ENCODE measurements around the gene PSMA8. TPM values are rescaled to one million over a fixed set of nuclear protein-coding genes. Genes with fewer than 3 reads are reported as not detected.
A peak's percentile ranks its signal among the peaks of the same experiment; 100 is the strongest.

The PSMA8 gene
- total RNA-seq, 1 donor from 2014 or later, result not detected

GRCh38 chr18:26225022-26225693 is 91.5 kb downstream of the PSMA8 start:
- DNase-seq (ENCODE audit: low read depth) (no peak), FAIRE-seq (no peak)

GRCh38 chr18:26225915-26226228 is 92.2 kb downstream of the PSMA8 start:
- Histone ChIP-seq H3K4me2 (ENCODE audit: low read length) (peak overlapping the region; percentile 97), H3K27ac (ENCODE audit: low read depth, low read length) (no peak overlapping the region), H3K36me3 (ENCODE audit: insufficient read depth, low read length) (no peaks in the 10 kb centered on the region), H3K9ac (ENCODE audit: low read length) (peak overlapping the region; percentile 83), H3K27me3 (ENCODE audit: insufficient read depth, low read length) (no peaks in the 10 kb centered on the region), H3K4me3 (ENCODE audit: insufficient read depth, low read depth, low read length) (peak overlapping the region; percentile 71), H3K4me1 (ENCODE audit: insufficient read depth, low read length) (peaks cover 4% of the 10 kb centered on the region), H4K20me1 (ENCODE audit: insufficient read depth, low read length) (no peaks in the 10 kb centered on the region), H2AFZ (ENCODE audit: low read depth, low read length) (peak overlapping the region; percentile 67), H3K79me2 (ENCODE audit: insufficient read depth, low read length) (no peaks in the 10 kb centered on the region), H3K9me3 (ENCODE audit: insufficient read depth, low read depth, low read length) (no peaks in the 10 kb centered on the region)
- Mint-ChIP-seq H3K36me3 (ENCODE audit: low read depth, unreplicated experiment) (no peaks in the 10 kb centered on the region), H3K27me3 (ENCODE audit: low read depth, unreplicated experiment) (no peaks in the 10 kb centered on the region), H3K27ac (ENCODE audit: unreplicated experiment) (peak overlapping the region; percentile 93), H3K4me1 (ENCODE audit: low read depth, unreplicated experiment) (peaks cover 9% of the 10 kb centered on the region), H3K4me3 (ENCODE audit: unreplicated experiment) (peak overlapping the region; percentile 92), H3K9me3 (ENCODE audit: unreplicated experiment) (peaks cover 2% of the 10 kb centered on the region)
- FAIRE-seq (peak; percentile 32), DNase-seq (ENCODE audit: low read depth) (no peak)
- TF ChIP-seq EZH2 (IDR thresholded peaks at IDR 0.05; ENCODE audit: insufficient read depth, low read length) (no peak), CTCF (IDR thresholded peaks at IDR 0.05; ENCODE audit: insufficient read depth, low read depth, low read length) (no peak)

More at GRCh38 chr18:26225022-26225693, 91.5 kb downstream of the PSMA8 start:
- peak overlapping the region; percentile 27 for H2AFZ ChIP-seq (ENCODE audit: low read depth, low read length)
- H3K27me3 ChIP-seq (ENCODE audit: insufficient read depth, low read length), result no peaks in the 10 kb centered on the region
- no peaks in the 10 kb centered on the region for H3K9me3 Mint-ChIP-seq (ENCODE audit: unreplicated experiment)
- peaks cover 9% of the 10 kb centered on the region for H3K4me1 Mint-ChIP-seq (ENCODE audit: low read depth, unreplicated experiment)
- H3K4me3 Mint-ChIP-seq (ENCODE audit: unreplicated experiment), result peak overlapping the region; percentile 27
- H3K27ac Mint-ChIP-seq (ENCODE audit: unreplicated experiment), result no peak overlapping the region
- no peaks in the 10 kb centered on the region for H4K20me1 ChIP-seq (ENCODE audit: insufficient read depth, low read length)
- no peak overlapping the region for H3K4me3 ChIP-seq (ENCODE audit: insufficient read depth, low read depth, low read length)
- no peak overlapping the region for H3K27ac ChIP-seq (ENCODE audit: low read depth, low read length)
- H3K4me1 ChIP-seq (ENCODE audit: insufficient read depth, low read length), result peaks cover 4% of the 10 kb centered on the region
- H3K27me3 Mint-ChIP-seq (ENCODE audit: low read depth, unreplicated experiment), result no peaks in the 10 kb centered on the region
- H3K36me3 Mint-ChIP-seq (ENCODE audit: low read depth, unreplicated experiment), result no peaks in the 10 kb centered on the region
- no peak overlapping the region for H3K9ac ChIP-seq (ENCODE audit: low read length)
- peak overlapping the region; percentile 97 for H3K4me2 ChIP-seq (ENCODE audit: low read length)
- H3K79me2 ChIP-seq (ENCODE audit: insufficient read depth, low read length), result no peaks in the 10 kb centered on the region
- no peaks in the 10 kb centered on the region for H3K9me3 ChIP-seq (ENCODE audit: insufficient read depth, low read depth, low read length)
- H3K36me3 ChIP-seq (ENCODE audit: insufficient read depth, low read length), result no peaks in the 10 kb centered on the region
- TF ChIP-seq CTCF (IDR thresholded peaks at IDR 0.05; ENCODE audit: insufficient read depth, low read depth, low read length), result no peak
- no peak for TF ChIP-seq EZH2 (IDR thresholded peaks at IDR 0.05; ENCODE audit: insufficient read depth, low read length)
